Mucosa of descending colon (tissue), 3 donors: ENCODE measurements around the gene RAPGEF2. TPM values are rescaled to one million over a fixed set of nuclear protein-coding genes. Genes with fewer than 3 reads are reported as not detected.

Experiments used
- ATAC-seq: fragments of 200-7000 bp; cut with Tn5 transposase; one replicate; pipeline ENCODE4 v1.9.1; 2020; ENCODE audit warnings: mild to moderate bottlenecking, moderate library complexity
- DNase-seq, 3 donors: peaks; one replicate each; pipeline ENCODE4 v3.0.0-alpha.2; 2020
- H3K36me3 ChIP-seq: fragments of 200-600 bp; one replicate; pipeline ENCODE4 v1.8.0; 2021; ENCODE audit warnings: low read depth, mild to moderate bottlenecking
- H3K4me1 ChIP-seq: fragments of 200-600 bp; one replicate; pipeline ENCODE4 v1.8.0; 2021; ENCODE audit warnings: low read depth, mild to moderate bottlenecking
- H3K4me3 ChIP-seq: fragments of 200-600 bp; one replicate; pipeline ENCODE4 v1.8.0; 2021; ENCODE audit warnings: mild to moderate bottlenecking
- H3K9me3 ChIP-seq: fragments of 200-600 bp; one replicate; pipeline ENCODE4 v1.8.0; 2021; ENCODE audit warnings: mild to moderate bottlenecking
- intact Hi-C, 2 donors: fragments of 100-400 bp; cut with DNase I in 1 of 2; cut with micrococcal nuclease in 1 of 2; formaldehyde crosslinking; loops; one replicate each; pipeline versions ENCODE4 v1.11.0 to v1.11.1; 2022; cut with DNase I, micrococcal nuclease
- total RNA-seq, 3 donors: library from RNA; stranded (reverse); fragmentation: NEBNext Ultra II Directional in 2 of 3; extraction: Animal tissue kit (Norgen Biotek cat#: 25700) in 2 of 3; gene quantifications; one replicate each; pipeline versions ENCODE4 v1.2.1 to v1.2.4, GENCODE V29; 2021 to 2023
- TF ChIP-seq, protein P1 (sequence below): fragments of 200-600 bp; IDR thresholded peaks from one replicate; pipeline ENCODE4 v1.8.0; 2022; ENCODE audit warnings: antibody characterized with exemption, mild to moderate bottlenecking
- donor health status: DM: no; HTN: no; CAD: no; lungs with moderate emphysema.
- donor health status: DM: no; HTN: no; CAD: no.
- donor health status: DM: no; HTN: yes; CAD: no.

RAPGEF2 gene
- total RNA-seq, 3 donors from 2014 or later: 42.8 to 68.2 (median 55.1) TPM

DNA sequence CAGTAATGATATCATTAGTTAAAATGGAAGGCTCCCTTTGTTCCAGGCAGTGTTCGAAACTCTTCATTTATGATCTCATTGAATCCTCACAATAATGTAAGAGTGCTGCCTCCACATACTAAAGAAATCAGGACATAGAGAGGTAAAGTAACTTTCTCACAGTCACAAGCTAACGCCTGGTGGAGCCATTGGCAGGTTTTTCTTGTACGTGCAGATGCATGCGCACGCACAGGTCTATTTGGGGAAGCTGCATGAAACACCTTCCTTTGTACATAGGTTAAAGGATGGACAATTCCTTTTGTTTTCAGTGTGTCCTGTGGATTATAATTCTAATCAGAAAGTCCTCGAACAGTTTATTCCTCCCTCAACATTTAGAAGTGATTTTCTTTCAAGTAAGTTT, 176.2 kb downstream of the RAPGEF2 start:
- Histone ChIP-seq H3K9me3 (no peaks in the 10 kb centered on the region), H3K36me3 (no peaks in the 10 kb centered on the region), H3K4me1 (peaks cover 15% of the 10 kb centered on the region), H3K4me3 (no peak overlapping the region)
- DNase-seq (no peak), ATAC-seq (no peak)
- TF ChIP-seq, protein P1, sequence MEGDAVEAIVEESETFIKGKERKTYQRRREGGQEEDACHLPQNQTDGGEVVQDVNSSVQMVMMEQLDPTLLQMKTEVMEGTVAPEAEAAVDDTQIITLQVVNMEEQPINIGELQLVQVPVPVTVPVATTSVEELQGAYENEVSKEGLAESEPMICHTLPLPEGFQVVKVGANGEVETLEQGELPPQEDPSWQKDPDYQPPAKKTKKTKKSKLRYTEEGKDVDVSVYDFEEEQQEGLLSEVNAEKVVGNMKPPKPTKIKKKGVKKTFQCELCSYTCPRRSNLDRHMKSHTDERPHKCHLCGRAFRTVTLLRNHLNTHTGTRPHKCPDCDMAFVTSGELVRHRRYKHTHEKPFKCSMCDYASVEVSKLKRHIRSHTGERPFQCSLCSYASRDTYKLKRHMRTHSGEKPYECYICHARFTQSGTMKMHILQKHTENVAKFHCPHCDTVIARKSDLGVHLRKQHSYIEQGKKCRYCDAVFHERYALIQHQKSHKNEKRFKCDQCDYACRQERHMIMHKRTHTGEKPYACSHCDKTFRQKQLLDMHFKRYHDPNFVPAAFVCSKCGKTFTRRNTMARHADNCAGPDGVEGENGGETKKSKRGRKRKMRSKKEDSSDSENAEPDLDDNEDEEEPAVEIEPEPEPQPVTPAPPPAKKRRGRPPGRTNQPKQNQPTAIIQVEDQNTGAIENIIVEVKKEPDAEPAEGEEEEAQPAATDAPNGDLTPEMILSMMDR: no peak
- intact Hi-C loops: no loop called here

GRCh38 chr4:159280442-159281172, 177.7 kb downstream of the RAPGEF2 start:
- peak in 2 of 3 donors; percentile 26 to 34 for DNase-seq
- intact Hi-C loops: no loop called here

GRCh38 chr4:159281771-159282170, 178.9 kb downstream of the RAPGEF2 start:
- intact Hi-C loops: no loop called here
- no peaks in the 10 kb centered on the region for H3K9me3 ChIP-seq
- no peaks in the 10 kb centered on the region for H3K36me3 ChIP-seq
- TF ChIP-seq, protein P1: no peak
- H3K4me3 ChIP-seq: no peak overlapping the region
- H3K4me1 ChIP-seq: peaks cover 15% of the 10 kb centered on the region
- ATAC-seq (no peak), DNase-seq (no peak)

More at GRCh38 chr4:159280442-159281172, 177.7 kb downstream of the RAPGEF2 start:
- H3K4me3 ChIP-seq: no peak overlapping the region
- peak; percentile 99 for ATAC-seq
- TF ChIP-seq, protein P1: no peak
- no peaks in the 10 kb centered on the region for H3K9me3 ChIP-seq
- H3K36me3 ChIP-seq: no peaks in the 10 kb centered on the region
- H3K4me1 ChIP-seq: peaks cover 15% of the 10 kb centered on the region

- DNase-seq: no peak
- ATAC-seq: no peak
- Histone ChIP-seq H3K36me3 (no peaks in the 10 kb centered on the region), H3K9me3 (no peaks in the 10 kb centered on the region), H3K4me3 (no peak overlapping the region), H3K4me1 (peaks cover 15% of the 10 kb centered on the region)
- TF ChIP-seq, protein P1: no peak
- intact Hi-C loops: no loop called here
These were observed 179.4 kb downstream of the RAPGEF2 start for GRCh38 chr4:159282329-159282728.

- TF ChIP-seq, protein P1: no peak
- H3K9me3 ChIP-seq: no peaks in the 10 kb centered on the region
- H3K4me1 ChIP-seq: peaks cover 15% of the 10 kb centered on the region
- ATAC-seq: no peak
- DNase-seq: no peak
- intact Hi-C loops: no loop called here
- no peak overlapping the region for H3K4me3 ChIP-seq
- no peaks in the 10 kb centered on the region for H3K36me3 ChIP-seq
These were observed 180.1 kb downstream of the RAPGEF2 start for GRCh38 chr4:159282944-159283343.
